ENCODE results near the gene SIRT4.

DNA sequence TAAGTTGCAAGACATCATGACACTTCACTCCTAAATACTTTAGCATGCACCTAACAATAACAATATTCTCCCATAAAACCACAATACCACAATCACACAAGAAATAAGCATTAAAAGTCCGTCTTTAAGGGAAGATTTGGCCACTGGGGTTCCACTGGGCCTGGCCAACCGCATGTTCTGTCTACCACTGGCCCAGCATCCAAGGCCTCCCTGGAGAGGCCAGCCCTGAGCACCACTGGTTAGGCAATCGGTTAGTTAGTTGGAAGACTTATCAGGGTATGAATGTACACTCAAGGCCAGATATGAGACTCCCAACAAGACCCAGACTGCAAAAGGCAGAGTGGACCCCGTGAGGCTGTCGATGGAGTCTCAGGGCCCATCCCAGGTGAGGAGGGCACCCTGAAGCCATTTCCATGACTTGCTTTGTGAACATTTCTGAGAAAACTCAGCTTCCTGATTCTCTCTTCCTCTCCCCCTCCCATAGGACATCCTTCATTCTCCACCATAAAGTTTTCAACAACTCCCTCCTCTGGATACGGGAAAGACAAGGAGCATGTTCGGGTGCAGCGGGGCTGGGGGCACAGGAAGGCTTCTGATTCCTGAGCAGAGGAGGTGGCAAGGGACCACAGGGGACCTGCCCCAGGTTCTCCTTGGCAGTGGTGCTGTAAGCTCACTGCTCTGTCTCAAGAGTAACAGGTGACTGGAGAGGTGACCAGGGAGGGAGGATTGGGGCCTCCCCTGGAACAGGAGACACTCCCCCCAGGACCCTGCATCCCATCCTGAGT, 42.5 kb upstream of the SIRT4 start:
- TF ChIP-seq, protein P1, sequence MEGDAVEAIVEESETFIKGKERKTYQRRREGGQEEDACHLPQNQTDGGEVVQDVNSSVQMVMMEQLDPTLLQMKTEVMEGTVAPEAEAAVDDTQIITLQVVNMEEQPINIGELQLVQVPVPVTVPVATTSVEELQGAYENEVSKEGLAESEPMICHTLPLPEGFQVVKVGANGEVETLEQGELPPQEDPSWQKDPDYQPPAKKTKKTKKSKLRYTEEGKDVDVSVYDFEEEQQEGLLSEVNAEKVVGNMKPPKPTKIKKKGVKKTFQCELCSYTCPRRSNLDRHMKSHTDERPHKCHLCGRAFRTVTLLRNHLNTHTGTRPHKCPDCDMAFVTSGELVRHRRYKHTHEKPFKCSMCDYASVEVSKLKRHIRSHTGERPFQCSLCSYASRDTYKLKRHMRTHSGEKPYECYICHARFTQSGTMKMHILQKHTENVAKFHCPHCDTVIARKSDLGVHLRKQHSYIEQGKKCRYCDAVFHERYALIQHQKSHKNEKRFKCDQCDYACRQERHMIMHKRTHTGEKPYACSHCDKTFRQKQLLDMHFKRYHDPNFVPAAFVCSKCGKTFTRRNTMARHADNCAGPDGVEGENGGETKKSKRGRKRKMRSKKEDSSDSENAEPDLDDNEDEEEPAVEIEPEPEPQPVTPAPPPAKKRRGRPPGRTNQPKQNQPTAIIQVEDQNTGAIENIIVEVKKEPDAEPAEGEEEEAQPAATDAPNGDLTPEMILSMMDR (conservative IDR thresholded peaks at IDR 0.05; ENCODE audit: low read length) = no peak
- no peak for TF ChIP-seq EZH2phosphoT487 (IDR thresholded peaks at IDR 0.05; ENCODE audit: borderline replicate concordance)
